Stimulated activated CD8-positive, alpha-beta memory T cell treated with anti-CD3 and anti-CD28 coated beads, Interleukin-4, amount 100 ng/mL, for 4 hours (primary cell): ENCODE results near the gene ARNT2.

Source experiments
- DNase-seq, 2 donors: peaks; one replicate each; pipeline ENCODE4 v3.0.0-alpha.2; 2020; ENCODE audit warnings: low read depth in 2 of 2, low spot score in 1 of 2

The ARNT2 gene

GRCh38 chr15:80569656-80570055 is 165.5 kb downstream of the ARNT2 start:
- no peak for DNase-seq

- no peak for DNase-seq
These were observed 166.4 kb downstream of the ARNT2 start for GRCh38 chr15:80570553-80570952.

GRCh38 chr15:80572337-80572736 is 168.2 kb downstream of the ARNT2 start:
- DNase-seq = no peak

- DNase-seq = no peak
These were observed 169.4 kb downstream of the ARNT2 start for GRCh38 chr15:80573606-80574005.

- no peak for DNase-seq
These were observed 170.4 kb downstream of the ARNT2 start for GRCh38 chr15:80574590-80574989.

GRCh38 chr15:80576519-80577090 is 172.4 kb downstream of the ARNT2 start:
- DNase-seq = no peak

GRCh38 chr15:80577552-80578205 is 173.5 kb downstream of the ARNT2 start:
- no peak for DNase-seq

GRCh38 chr15:80578206-80578595 is 174.0 kb downstream of the ARNT2 start:
- no peak for DNase-seq

GRCh38 chr15:80578871-80579270 is 174.7 kb downstream of the ARNT2 start:
- no peak for DNase-seq

GRCh38 chr15:80579611-80580010 is 175.4 kb downstream of the ARNT2 start:
- no peak for DNase-seq

- DNase-seq = no peak
These were observed 175.9 kb downstream of the ARNT2 start for GRCh38 chr15:80580106-80580505.

- no peak for DNase-seq
These were observed 176.5 kb downstream of the ARNT2 start for GRCh38 chr15:80580536-80581260.

- DNase-seq = no peak
These were observed 177.8 kb downstream of the ARNT2 start for GRCh38 chr15:80581976-80582375.

- DNase-seq = no peak
These were observed 178.7 kb downstream of the ARNT2 start for GRCh38 chr15:80582816-80583423.

GRCh38 chr15:80584561-80584964 is 180.4 kb downstream of the ARNT2 start:
- DNase-seq = no peak

GRCh38 chr15:80584973-80585525 is 180.9 kb downstream of the ARNT2 start:
- no peak for DNase-seq

- DNase-seq = no peak
These were observed 181.4 kb downstream of the ARNT2 start for GRCh38 chr15:80585544-80586018.

GRCh38 chr15:80586161-80586560 is 182.0 kb downstream of the ARNT2 start:
- no peak for DNase-seq

GRCh38 chr15:80587007-80587406 is 182.8 kb downstream of the ARNT2 start:
- no peak for DNase-seq

GRCh38 chr15:80587816-80588456 is 183.8 kb downstream of the ARNT2 start:
- DNase-seq = no peak

- DNase-seq = no peak
These were observed 184.6 kb downstream of the ARNT2 start for GRCh38 chr15:80588801-80589200.
